DND-41 (cell line): ENCODE data around the gene ACSF3.

ENCODE experiments used
- ATAC-seq: fragments of 200-7000 bp; cut with Tn5 transposase; 3 replicates; pipeline ENCODE4 v1.9.1; 2021; ENCODE audit warnings: low read depth; ENCODE audit not compliant: insufficient read depth
- DNase-seq: peaks from one replicate; pipeline ENCODE4 v3.0.0-alpha.2; 2020
- H2AFZ ChIP-seq: 2 replicates; pipeline ENCODE4 v1.6.0; 2012; ENCODE audit warnings: low read depth, low read length
- H3K27ac ChIP-seq: 2 replicates; pipeline ENCODE4 v1.5.1; 2012; ENCODE audit warnings: low read length, inconsistent platforms
- H3K27me3 ChIP-seq: fragments of 200-600 bp; sonication (generic); 2 replicates; pipeline ENCODE4 v1.6.0; 2012; ENCODE audit warnings: low read length, mild to moderate bottlenecking, inconsistent platforms; ENCODE audit not compliant: insufficient read depth, poor library complexity
- H3K36me3 ChIP-seq: 2 replicates; pipeline ENCODE4 v1.5.1; 2012; ENCODE audit warnings: low read length, inconsistent platforms; ENCODE audit not compliant: insufficient read depth
- H3K4me1 ChIP-seq: 2 replicates; pipeline ENCODE4 v1.5.1; 2012; ENCODE audit warnings: mild to moderate bottlenecking, low read length; ENCODE audit not compliant: insufficient read depth
- H3K4me2 ChIP-seq: 2 replicates; pipeline ENCODE4 v1.6.0; 2012; ENCODE audit warnings: mild to moderate bottlenecking, moderate library complexity, low read length, inconsistent platforms; ENCODE audit not compliant: insufficient read depth
- H3K4me3 ChIP-seq, 2 experiments: fragments of 200-600 bp in 1 of 2; shearing (Covaris generic) in 1 of 2; 2 replicates each; pipeline ENCODE4 v1.5.1; 2012 to 2016; ENCODE audit warnings: inconsistent platforms in 2 of 2, low read length in 2 of 2, mild to moderate bottlenecking in 2 of 2, low read depth in 1 of 2, moderate library complexity in 1 of 2
- H3K79me2 ChIP-seq: 2 replicates; pipeline ENCODE4 v1.6.0; 2012; ENCODE audit warnings: low read length, inconsistent platforms; ENCODE audit not compliant: insufficient read depth
- H3K9ac ChIP-seq: 2 replicates; pipeline ENCODE4 v1.6.0; 2012; ENCODE audit warnings: low read depth, mild to moderate bottlenecking, inconsistent platforms, low read length, moderate library complexity
- H3K9me3 ChIP-seq: 2 replicates; pipeline ENCODE4 v1.5.1; 2012; ENCODE audit warnings: low read length, moderate library complexity, mild to moderate bottlenecking, inconsistent platforms; ENCODE audit not compliant: insufficient read depth, severe bottlenecking
- H4K20me1 ChIP-seq: 2 replicates; pipeline ENCODE4 v1.6.0; 2012; ENCODE audit warnings: low read length; ENCODE audit not compliant: insufficient read depth
- EZH2 ChIP-seq: IDR thresholded peaks from 3 replicates; pipeline ENCODE4 v1.6.1; 2012; ENCODE audit warnings: borderline replicate concordance, low read depth, mild to moderate bottlenecking, moderate library complexity, low read length, inconsistent platforms; ENCODE audit not compliant: severe bottlenecking
- TF ChIP-seq, protein P1 (sequence below): IDR thresholded peaks from 2 replicates; pipeline ENCODE4 v1.5.1; 2012; ENCODE audit warnings: borderline replicate concordance, low read length, moderate library complexity, mild to moderate bottlenecking; ENCODE audit not compliant: poor library complexity, severe bottlenecking; ENCODE audit errors: extremely low read depth

ACSF3 gene

DNA sequence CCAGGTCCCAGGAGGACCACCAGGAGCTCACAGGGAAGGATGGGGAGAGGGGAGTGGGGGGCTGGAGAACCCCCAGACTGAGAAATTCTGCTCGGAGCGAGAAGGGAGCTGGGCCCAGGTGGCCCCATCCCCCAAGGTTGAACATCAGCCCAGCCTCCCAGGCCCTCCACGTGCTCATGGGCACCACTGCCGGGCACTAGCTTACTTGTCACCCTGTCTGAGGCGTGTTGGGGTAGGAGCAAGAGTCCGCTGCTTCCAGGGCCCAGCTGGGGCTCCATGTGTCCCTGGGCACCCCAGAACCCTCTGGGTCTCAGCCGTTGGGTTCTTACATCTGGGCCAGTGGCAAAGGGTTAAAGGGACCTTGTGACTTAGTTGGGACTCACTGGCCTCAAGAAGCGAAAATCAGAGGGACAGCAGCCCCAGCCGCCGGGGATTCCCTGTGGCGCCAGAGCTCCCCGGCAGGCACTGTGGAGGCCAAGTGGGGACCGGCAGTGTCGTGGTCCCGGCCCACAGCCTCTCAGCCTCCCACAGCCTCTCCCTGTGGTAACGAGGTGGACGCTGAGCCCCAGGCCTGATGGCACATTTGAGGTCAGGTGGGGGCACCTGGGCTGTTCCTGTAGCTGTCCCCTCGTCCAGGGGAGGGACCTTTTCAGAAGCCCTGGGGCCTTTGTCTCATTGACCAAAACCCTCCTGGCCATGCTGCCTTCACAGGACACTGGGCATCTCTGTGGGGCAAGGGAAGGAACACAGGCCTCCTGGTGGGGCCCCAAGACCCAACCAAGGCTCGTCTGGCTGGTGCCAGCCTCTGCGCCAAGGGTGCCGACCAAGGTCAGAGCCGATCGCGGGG, 44.2 kb downstream of the ACSF3 start:
- H4K20me1 ChIP-seq = peaks cover 21% of the 10 kb centered on the region
- no peak overlapping the region for H2AFZ ChIP-seq
- H3K36me3 ChIP-seq = peaks cover 64% of the 10 kb centered on the region

DNA sequence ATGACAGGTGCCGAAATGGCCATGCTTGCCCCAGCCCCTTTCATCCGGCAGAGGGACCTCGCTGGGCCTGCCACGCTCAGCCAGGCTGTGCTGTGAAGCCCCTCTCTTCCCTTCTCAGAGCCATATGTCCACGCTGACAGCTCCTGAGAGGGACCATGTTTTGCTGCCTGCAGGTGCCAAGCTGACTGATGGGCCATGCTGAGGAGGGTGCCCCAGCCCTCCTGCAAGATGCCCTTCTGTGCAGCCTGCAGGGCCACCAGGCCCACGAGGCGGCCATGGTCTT, 44.8 kb downstream of the ACSF3 start:
- Histone ChIP-seq H4K20me1 (peaks cover 21% of the 10 kb centered on the region), H3K4me3 (no peak overlapping the region), H2AFZ (no peak overlapping the region), H3K27me3 (no peaks in the 10 kb centered on the region), H3K9me3 (no peaks in the 10 kb centered on the region), H3K27ac (no peak overlapping the region), H3K4me2 (no peak overlapping the region), H3K9ac (no peak overlapping the region), H3K36me3 (peaks cover 64% of the 10 kb centered on the region), H3K79me2 (no peaks in the 10 kb centered on the region), H3K4me1 (no peaks in the 10 kb centered on the region)
- ATAC-seq = no peak
- DNase-seq = no peak
- TF ChIP-seq, protein P1, sequence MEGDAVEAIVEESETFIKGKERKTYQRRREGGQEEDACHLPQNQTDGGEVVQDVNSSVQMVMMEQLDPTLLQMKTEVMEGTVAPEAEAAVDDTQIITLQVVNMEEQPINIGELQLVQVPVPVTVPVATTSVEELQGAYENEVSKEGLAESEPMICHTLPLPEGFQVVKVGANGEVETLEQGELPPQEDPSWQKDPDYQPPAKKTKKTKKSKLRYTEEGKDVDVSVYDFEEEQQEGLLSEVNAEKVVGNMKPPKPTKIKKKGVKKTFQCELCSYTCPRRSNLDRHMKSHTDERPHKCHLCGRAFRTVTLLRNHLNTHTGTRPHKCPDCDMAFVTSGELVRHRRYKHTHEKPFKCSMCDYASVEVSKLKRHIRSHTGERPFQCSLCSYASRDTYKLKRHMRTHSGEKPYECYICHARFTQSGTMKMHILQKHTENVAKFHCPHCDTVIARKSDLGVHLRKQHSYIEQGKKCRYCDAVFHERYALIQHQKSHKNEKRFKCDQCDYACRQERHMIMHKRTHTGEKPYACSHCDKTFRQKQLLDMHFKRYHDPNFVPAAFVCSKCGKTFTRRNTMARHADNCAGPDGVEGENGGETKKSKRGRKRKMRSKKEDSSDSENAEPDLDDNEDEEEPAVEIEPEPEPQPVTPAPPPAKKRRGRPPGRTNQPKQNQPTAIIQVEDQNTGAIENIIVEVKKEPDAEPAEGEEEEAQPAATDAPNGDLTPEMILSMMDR = no peak
- no peak for TF ChIP-seq EZH2

More for the DNA sequence above, 44.2 kb downstream of the ACSF3 start:
- no peaks in the 10 kb centered on the region for H3K27me3 ChIP-seq
- H3K27ac ChIP-seq = no peak overlapping the region
- ATAC-seq (no peak), DNase-seq (no peak)
- no peaks in the 10 kb centered on the region for H3K9me3 ChIP-seq
- H3K4me2 ChIP-seq = no peak overlapping the region
- no peak overlapping the region for H3K9ac ChIP-seq
- no peak for TF ChIP-seq EZH2
- TF ChIP-seq, protein P1 = no peak
- H3K4me1 ChIP-seq = no peaks in the 10 kb centered on the region
- H3K79me2 ChIP-seq = no peaks in the 10 kb centered on the region
- no peak overlapping the region for H3K4me3 ChIP-seq

DNA sequence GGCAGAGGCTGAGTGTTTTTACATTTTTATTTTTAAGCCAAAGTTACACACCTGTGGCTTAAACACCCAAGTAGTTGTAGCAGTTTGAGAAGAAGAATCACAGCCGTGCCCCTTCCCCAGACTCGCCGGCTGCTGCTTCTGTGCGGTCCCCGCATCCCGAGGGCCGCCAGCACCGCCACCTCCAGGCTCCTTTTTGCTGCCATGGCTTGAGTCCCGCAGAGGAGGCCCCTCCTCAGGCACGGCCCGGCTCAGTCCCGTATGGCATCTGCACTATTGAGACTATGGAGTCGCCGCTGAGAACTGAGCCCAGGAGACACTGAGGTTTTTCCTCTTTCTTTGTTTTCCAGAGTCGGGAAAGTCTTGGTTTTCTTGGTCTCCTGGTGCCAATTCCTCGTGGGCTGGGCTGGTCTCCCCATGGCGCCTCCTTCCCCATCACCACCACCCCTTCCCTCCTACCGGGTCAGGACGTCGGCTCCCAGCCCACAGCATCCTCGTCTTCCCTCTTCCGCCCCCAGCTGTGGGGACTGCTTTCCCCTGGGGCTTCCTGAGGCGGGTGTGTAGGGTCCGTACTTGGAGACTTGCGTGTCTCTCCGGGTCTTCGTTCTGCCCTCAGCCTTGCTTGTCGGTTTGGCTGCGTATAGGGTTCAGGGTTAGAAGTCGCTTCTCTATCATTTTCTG, 45.3 kb downstream of the ACSF3 start:
- no peak overlapping the region for H2AFZ ChIP-seq
- no peaks in the 10 kb centered on the region for H3K4me1 ChIP-seq
- H3K79me2 ChIP-seq = no peaks in the 10 kb centered on the region
- H3K4me2 ChIP-seq = no peak overlapping the region
- no peak overlapping the region for H3K4me3 ChIP-seq
- ATAC-seq (no peak), DNase-seq (no peak)
- H3K36me3 ChIP-seq = peaks cover 64% of the 10 kb centered on the region
- TF ChIP-seq, protein P1 = no peak
- no peak for TF ChIP-seq EZH2
- no peaks in the 10 kb centered on the region for H3K9me3 ChIP-seq
- no peaks in the 10 kb centered on the region for H3K27me3 ChIP-seq
- H3K27ac ChIP-seq = no peak overlapping the region
- no peak overlapping the region for H3K9ac ChIP-seq
- peaks cover 23% of the 10 kb centered on the region for H4K20me1 ChIP-seq
